ENCODE data around the gene MACROD2. TPM values are rescaled to one million over a fixed set of nuclear protein-coding genes. Genes with fewer than 3 reads are reported as not detected.
"Not testable (repeated sequence)": the region's sequence is repeated elsewhere in the genome, so short reads cannot be mapped to it uniquely, and the experiment has no call there.

The MACROD2 gene
- total RNA-seq, 1 donor from 2014 or later = not detected

GRCh38 chr20:15506311-15506710 is 1511.0 kb downstream of the MACROD2 start:
- no peak overlapping the region for H3K4me3 Mint-ChIP-seq
- no peaks in the 10 kb centered on the region for H3K36me3 Mint-ChIP-seq (ENCODE audit: low read depth)

GRCh38 chr20:15507151-15507550 is 1511.8 kb downstream of the MACROD2 start:
- Mint-ChIP-seq H3K4me1 (ENCODE audit: low read depth) (no peaks in the 10 kb centered on the region), H3K27me3 (ENCODE audit: insufficient read depth) (no peaks in the 10 kb centered on the region), H3K9me3 (peaks cover 10% of the 10 kb centered on the region), H3K4me3 (no peak overlapping the region), H3K27ac (no peak overlapping the region), H3K36me3 (ENCODE audit: low read depth) (no peaks in the 10 kb centered on the region)
- intact Hi-C loops (cut with micrococcal nuclease) = no loop called here
- no peak for DNase-seq (ENCODE audit: low spot score)

More at GRCh38 chr20:15506311-15506710, 1511.0 kb downstream of the MACROD2 start:
- Mint-ChIP-seq H3K27ac (no peak overlapping the region), H3K9me3 (peaks cover 10% of the 10 kb centered on the region), H3K4me1 (ENCODE audit: low read depth) (no peaks in the 10 kb centered on the region), H3K27me3 (ENCODE audit: insufficient read depth) (no peaks in the 10 kb centered on the region)
- intact Hi-C loops (cut with micrococcal nuclease) = no loop called here
- no peak for DNase-seq (ENCODE audit: low spot score)

- no peak for DNase-seq (ENCODE audit: low spot score)
Measured at GRCh38 chr20:15511551-15511950, 1516.2 kb downstream of the MACROD2 start.

GRCh38 chr20:15512916-15513315 is 1517.6 kb downstream of the MACROD2 start:
- Mint-ChIP-seq H3K27ac (no peak overlapping the region), H3K4me1 (ENCODE audit: low read depth) (no peaks in the 10 kb centered on the region), H3K36me3 (ENCODE audit: low read depth) (no peaks in the 10 kb centered on the region), H3K4me3 (no peak overlapping the region), H3K9me3 (peaks cover 14% of the 10 kb centered on the region), H3K27me3 (ENCODE audit: insufficient read depth) (no peaks in the 10 kb centered on the region)
- DNase-seq (ENCODE audit: low spot score) = no peak
- intact Hi-C loops (cut with micrococcal nuclease) = no loop called here

More at GRCh38 chr20:15511551-15511950, 1516.2 kb downstream of the MACROD2 start:
- Mint-ChIP-seq H3K4me1 (ENCODE audit: low read depth) (no peaks in the 10 kb centered on the region), H3K36me3 (ENCODE audit: low read depth) (no peaks in the 10 kb centered on the region), H3K27me3 (ENCODE audit: insufficient read depth) (no peaks in the 10 kb centered on the region), H3K9me3 (peaks cover 14% of the 10 kb centered on the region), H3K4me3 (no peak overlapping the region), H3K27ac (no peak overlapping the region)
- intact Hi-C loops (cut with micrococcal nuclease) = no loop called here

GRCh38 chr20:15515691-15516090 is 1520.4 kb downstream of the MACROD2 start:
- Mint-ChIP-seq H3K9me3 (peaks cover 14% of the 10 kb centered on the region), H3K27me3 (ENCODE audit: insufficient read depth) (no peaks in the 10 kb centered on the region)
- intact Hi-C loops (cut with micrococcal nuclease) = no loop called here

GRCh38 chr20:15520930-15521524 is 1525.7 kb downstream of the MACROD2 start:
- DNase-seq (ENCODE audit: low spot score) = no peak
- Mint-ChIP-seq H3K27me3 (ENCODE audit: insufficient read depth) (no peaks in the 10 kb centered on the region), H3K36me3 (ENCODE audit: low read depth) (no peaks in the 10 kb centered on the region), H3K9me3 (peaks cover 16% of the 10 kb centered on the region), H3K27ac (no peak overlapping the region), H3K4me1 (ENCODE audit: low read depth) (no peaks in the 10 kb centered on the region), H3K4me3 (no peak overlapping the region)
- intact Hi-C loops (cut with micrococcal nuclease) = no loop called here

More at GRCh38 chr20:15515691-15516090, 1520.4 kb downstream of the MACROD2 start:
- DNase-seq (ENCODE audit: low spot score) = no peak
- Mint-ChIP-seq H3K4me1 (ENCODE audit: low read depth) (no peaks in the 10 kb centered on the region), H3K36me3 (ENCODE audit: low read depth) (no peaks in the 10 kb centered on the region), H3K4me3 (no peak overlapping the region), H3K27ac (no peak overlapping the region)

- Mint-ChIP-seq H3K9me3 (peaks cover 20% of the 10 kb centered on the region), H3K36me3 (ENCODE audit: low read depth) (no peaks in the 10 kb centered on the region), H3K4me3 (no peak overlapping the region), H3K27ac (no peak overlapping the region), H3K4me1 (ENCODE audit: low read depth) (no peaks in the 10 kb centered on the region), H3K27me3 (ENCODE audit: insufficient read depth) (no peaks in the 10 kb centered on the region)
- no peak for DNase-seq (ENCODE audit: low spot score)
- intact Hi-C loops (cut with micrococcal nuclease) = no loop called here
Measured at GRCh38 chr20:15523400-15523799, 1528.1 kb downstream of the MACROD2 start.

- intact Hi-C loops (cut with micrococcal nuclease) = no loop called here
- H3K27ac Mint-ChIP-seq = no peak overlapping the region
Measured at GRCh38 chr20:15528391-15529111, 1533.2 kb downstream of the MACROD2 start.

GRCh38 chr20:15535863-15536262 is 1540.5 kb downstream of the MACROD2 start:
- Mint-ChIP-seq H3K27me3 (ENCODE audit: insufficient read depth) (no peaks in the 10 kb centered on the region), H3K9me3 (peaks cover 8% of the 10 kb centered on the region), H3K4me1 (ENCODE audit: low read depth) (no peaks in the 10 kb centered on the region), H3K27ac (no peak overlapping the region), H3K4me3 (no peak overlapping the region), H3K36me3 (ENCODE audit: low read depth) (no peaks in the 10 kb centered on the region)
- intact Hi-C loops (cut with micrococcal nuclease) = no loop called here
- DNase-seq (ENCODE audit: low spot score) = no peak

More at GRCh38 chr20:15528391-15529111, 1533.2 kb downstream of the MACROD2 start:
- no peaks in the 10 kb centered on the region for H3K27me3 Mint-ChIP-seq (ENCODE audit: insufficient read depth)
- H3K36me3 Mint-ChIP-seq (ENCODE audit: low read depth) = no peaks in the 10 kb centered on the region
- no peak for DNase-seq (ENCODE audit: low spot score)
- peaks cover 11% of the 10 kb centered on the region for H3K9me3 Mint-ChIP-seq
- H3K4me3 Mint-ChIP-seq = no peak overlapping the region
- H3K4me1 Mint-ChIP-seq (ENCODE audit: low read depth) = no peaks in the 10 kb centered on the region

GRCh38 chr20:15537200-15537599 is 1541.9 kb downstream of the MACROD2 start:
- H3K36me3 Mint-ChIP-seq (ENCODE audit: low read depth); H3K27me3 Mint-ChIP-seq (ENCODE audit: insufficient read depth); H3K4me1 Mint-ChIP-seq (ENCODE audit: low read depth); intact Hi-C loops (cut with micrococcal nuclease); H3K4me3 Mint-ChIP-seq; DNase-seq (ENCODE audit: low spot score); H3K9me3 Mint-ChIP-seq; H3K27ac Mint-ChIP-seq: not testable (repeated sequence)

- no peak for DNase-seq (ENCODE audit: low spot score)
- Mint-ChIP-seq H3K9me3 (peaks cover 20% of the 10 kb centered on the region), H3K4me1 (ENCODE audit: low read depth) (no peaks in the 10 kb centered on the region), H3K4me3 (no peak overlapping the region), H3K36me3 (ENCODE audit: low read depth) (no peaks in the 10 kb centered on the region), H3K27ac (no peak overlapping the region), H3K27me3 (ENCODE audit: insufficient read depth) (no peaks in the 10 kb centered on the region)
- intact Hi-C loops (cut with micrococcal nuclease) = no loop called here
Measured at GRCh38 chr20:15542655-15543054, 1547.3 kb downstream of the MACROD2 start.

- Mint-ChIP-seq H3K27ac (no peak overlapping the region), H3K4me1 (ENCODE audit: low read depth) (no peaks in the 10 kb centered on the region), H3K36me3 (ENCODE audit: low read depth) (no peaks in the 10 kb centered on the region), H3K27me3 (ENCODE audit: insufficient read depth) (no peaks in the 10 kb centered on the region), H3K9me3 (peaks cover 17% of the 10 kb centered on the region), H3K4me3 (no peak overlapping the region)
- no peak for DNase-seq (ENCODE audit: low spot score)
- intact Hi-C loops (cut with micrococcal nuclease) = no loop called here
Measured at GRCh38 chr20:15544742-15545141, 1549.4 kb downstream of the MACROD2 start.

- Mint-ChIP-seq H3K4me1 (ENCODE audit: low read depth) (no peaks in the 10 kb centered on the region), H3K27ac (no peak overlapping the region), H3K36me3 (ENCODE audit: low read depth) (no peaks in the 10 kb centered on the region), H3K9me3 (peaks cover 17% of the 10 kb centered on the region), H3K4me3 (no peak overlapping the region), H3K27me3 (ENCODE audit: insufficient read depth) (no peaks in the 10 kb centered on the region)
- DNase-seq (ENCODE audit: low spot score) = no peak
- intact Hi-C loops (cut with micrococcal nuclease) = no loop called here
Measured at GRCh38 chr20:15546525-15547023, 1551.3 kb downstream of the MACROD2 start.
